Measurements from ENCODE around the gene SCN3A.

SCN3A gene

DNA sequence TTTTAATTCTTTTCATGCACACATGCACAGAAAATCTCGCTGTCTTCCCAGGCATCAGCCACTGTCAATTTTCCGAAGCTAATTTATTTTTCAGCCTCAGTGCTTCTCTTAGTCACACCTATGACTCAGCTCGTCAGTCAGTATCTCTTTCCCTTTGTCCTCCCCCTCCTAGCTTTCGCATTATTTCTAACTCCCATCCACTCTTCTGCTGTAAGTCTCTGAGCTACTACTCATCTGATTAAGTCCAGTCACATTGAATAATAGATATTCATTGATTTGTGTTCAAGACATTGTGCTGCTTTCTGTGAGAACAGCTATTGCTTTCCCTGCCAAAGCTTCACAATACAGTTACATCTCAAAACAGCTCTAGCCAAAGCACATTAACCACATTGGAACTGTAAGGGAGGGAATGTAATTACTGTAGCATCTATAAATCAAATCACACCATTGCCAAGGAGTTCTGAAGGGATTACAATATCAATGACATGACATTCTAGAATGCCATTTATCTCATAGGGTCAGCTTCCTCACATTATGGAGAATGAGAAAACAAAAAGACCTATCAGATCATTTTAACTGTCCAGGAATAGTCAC is 89.4 kb downstream of the SCN3A start:
- TF ChIP-seq, protein P1, sequence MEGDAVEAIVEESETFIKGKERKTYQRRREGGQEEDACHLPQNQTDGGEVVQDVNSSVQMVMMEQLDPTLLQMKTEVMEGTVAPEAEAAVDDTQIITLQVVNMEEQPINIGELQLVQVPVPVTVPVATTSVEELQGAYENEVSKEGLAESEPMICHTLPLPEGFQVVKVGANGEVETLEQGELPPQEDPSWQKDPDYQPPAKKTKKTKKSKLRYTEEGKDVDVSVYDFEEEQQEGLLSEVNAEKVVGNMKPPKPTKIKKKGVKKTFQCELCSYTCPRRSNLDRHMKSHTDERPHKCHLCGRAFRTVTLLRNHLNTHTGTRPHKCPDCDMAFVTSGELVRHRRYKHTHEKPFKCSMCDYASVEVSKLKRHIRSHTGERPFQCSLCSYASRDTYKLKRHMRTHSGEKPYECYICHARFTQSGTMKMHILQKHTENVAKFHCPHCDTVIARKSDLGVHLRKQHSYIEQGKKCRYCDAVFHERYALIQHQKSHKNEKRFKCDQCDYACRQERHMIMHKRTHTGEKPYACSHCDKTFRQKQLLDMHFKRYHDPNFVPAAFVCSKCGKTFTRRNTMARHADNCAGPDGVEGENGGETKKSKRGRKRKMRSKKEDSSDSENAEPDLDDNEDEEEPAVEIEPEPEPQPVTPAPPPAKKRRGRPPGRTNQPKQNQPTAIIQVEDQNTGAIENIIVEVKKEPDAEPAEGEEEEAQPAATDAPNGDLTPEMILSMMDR (IDR thresholded peaks at IDR 0.05; ENCODE audit: low read depth, low read length): no peak
- Histone ChIP-seq H3K9me3 (no peaks in the 10 kb centered on the region), H3K27me3 (no peaks in the 10 kb centered on the region), H3K4me1 (peaks cover 5% of the 10 kb centered on the region), H3K36me3 (no peaks in the 10 kb centered on the region), H3K4me3 (ENCODE audit: low read depth, low read length) (peak overlapping the region; percentile 13)
- DNase-seq: peak; percentile 8

DNA sequence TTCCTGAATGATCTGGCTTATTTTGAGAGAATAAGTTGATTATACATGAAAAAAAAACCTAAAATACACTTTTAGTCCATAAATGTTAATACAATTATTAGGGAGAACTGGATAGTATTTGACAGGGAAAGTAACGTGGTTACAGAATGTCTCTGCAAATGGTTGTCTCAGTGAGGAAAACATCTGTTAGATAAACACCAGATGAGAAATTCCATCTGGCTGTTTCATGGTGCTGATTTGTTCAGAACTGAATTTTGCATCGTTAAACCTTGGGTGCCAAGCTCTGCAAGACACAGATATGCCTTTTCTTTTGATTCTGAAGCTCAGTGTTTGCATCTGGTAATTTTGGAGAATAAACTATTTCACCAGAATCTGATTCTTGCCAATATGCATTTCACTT is 90.4 kb downstream of the SCN3A start:
- TF ChIP-seq, protein P1 (IDR thresholded peaks at IDR 0.05; ENCODE audit: low read depth, low read length): no peak
- Histone ChIP-seq H3K9me3 (no peaks in the 10 kb centered on the region), H3K27me3 (no peaks in the 10 kb centered on the region), H3K4me1 (peaks cover 5% of the 10 kb centered on the region), H3K4me3 (ENCODE audit: low read depth, low read length) (no peak overlapping the region), H3K36me3 (no peaks in the 10 kb centered on the region)
- DNase-seq: no peak

DNA sequence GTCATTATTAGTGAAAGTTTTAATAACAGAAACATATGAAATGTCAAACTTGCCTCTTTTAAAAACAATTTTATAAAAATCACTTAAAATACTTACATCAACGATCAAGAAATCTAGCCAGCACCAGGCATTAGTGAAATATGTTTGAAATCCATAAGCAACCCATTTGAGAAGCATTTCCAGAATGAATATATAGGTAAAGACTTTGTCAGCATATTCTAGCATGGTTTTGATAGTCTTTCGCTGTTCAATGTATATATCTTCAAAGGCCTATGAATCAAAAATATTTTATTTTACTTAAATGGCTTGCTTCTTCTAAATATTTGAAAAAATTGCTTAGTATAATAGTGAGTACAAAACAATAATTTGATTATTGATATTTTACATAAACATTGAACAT is 91.1 kb downstream of the SCN3A start:
- no peak for DNase-seq
- TF ChIP-seq, protein P1 (IDR thresholded peaks at IDR 0.05; ENCODE audit: low read depth, low read length): no peak
- Histone ChIP-seq H3K27me3 (no peaks in the 10 kb centered on the region), H3K9me3 (no peaks in the 10 kb centered on the region), H3K4me3 (ENCODE audit: low read depth, low read length) (no peak overlapping the region), H3K36me3 (no peaks in the 10 kb centered on the region), H3K4me1 (peaks cover 5% of the 10 kb centered on the region)

DNA sequence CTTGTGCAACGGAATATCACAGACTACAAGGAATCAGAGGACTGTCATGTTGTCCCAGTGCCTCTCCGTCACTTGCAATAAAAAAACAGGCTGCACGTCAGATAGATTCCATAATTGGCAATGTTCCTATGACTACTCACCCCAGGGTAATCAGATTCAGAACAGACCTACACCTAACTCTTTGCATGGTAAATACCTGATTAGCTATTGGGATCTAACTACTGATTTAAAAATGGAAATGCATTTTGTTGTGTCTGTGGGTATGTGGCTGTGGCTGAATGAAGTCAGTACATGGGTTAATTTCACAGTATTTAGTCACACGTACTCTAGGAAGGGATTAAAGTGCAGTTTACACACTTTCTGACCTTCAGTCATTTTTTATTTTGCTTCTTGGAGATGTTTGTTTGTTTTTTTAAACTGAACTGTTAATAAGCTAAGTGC is 91.7 kb downstream of the SCN3A start:
- Histone ChIP-seq H3K36me3 (no peaks in the 10 kb centered on the region), H3K4me1 (peaks cover 5% of the 10 kb centered on the region), H3K9me3 (no peaks in the 10 kb centered on the region), H3K27me3 (no peaks in the 10 kb centered on the region), H3K4me3 (ENCODE audit: low read depth, low read length) (no peak overlapping the region)
- DNase-seq: peak; percentile 11
- TF ChIP-seq, protein P1 (IDR thresholded peaks at IDR 0.05; ENCODE audit: low read depth, low read length): no peak

DNA sequence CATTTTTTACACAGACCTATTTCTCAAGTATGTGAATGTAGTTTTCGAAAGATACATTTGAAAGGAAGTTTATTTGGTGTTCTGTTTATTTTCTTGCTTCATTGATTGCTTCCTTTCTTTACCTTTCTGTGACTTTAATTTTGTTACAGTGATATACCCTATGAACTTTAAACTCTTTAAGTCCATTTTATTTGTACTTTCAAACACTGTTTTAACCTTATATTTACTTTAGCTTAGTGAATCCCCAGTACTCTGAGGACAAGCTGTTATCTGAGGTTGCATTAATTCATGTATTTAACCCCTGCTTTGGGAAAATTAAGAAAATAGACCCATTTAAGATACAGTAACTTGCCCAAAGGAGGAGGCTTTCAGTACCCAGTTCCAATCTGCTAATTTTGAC is 93.5 kb downstream of the SCN3A start:
- H3K27me3 ChIP-seq: no peaks in the 10 kb centered on the region
- no peak overlapping the region for H3K4me3 ChIP-seq (ENCODE audit: low read depth, low read length)
- DNase-seq: no peak
- peaks cover 5% of the 10 kb centered on the region for H3K4me1 ChIP-seq
- TF ChIP-seq, protein P1 (IDR thresholded peaks at IDR 0.05; ENCODE audit: low read depth, low read length): no peak
- no peaks in the 10 kb centered on the region for H3K9me3 ChIP-seq
- no peaks in the 10 kb centered on the region for H3K36me3 ChIP-seq

- H3K4me3 ChIP-seq (ENCODE audit: low read depth, low read length): no peak overlapping the region
- H3K4me1 ChIP-seq: peaks cover 5% of the 10 kb centered on the region
- no peaks in the 10 kb centered on the region for H3K9me3 ChIP-seq
- no peak for DNase-seq
- no peaks in the 10 kb centered on the region for H3K27me3 ChIP-seq
- H3K36me3 ChIP-seq: no peaks in the 10 kb centered on the region
- TF ChIP-seq, protein P1 (IDR thresholded peaks at IDR 0.05; ENCODE audit: low read depth, low read length): no peak
These were observed 93.9 kb downstream of the SCN3A start for GRCh38 chr2:165109915-165110314.

All from BE2C (cell line).